Adrenal gland (tissue), 12 donors: ENCODE results near the gene PARD6G. TPM values are rescaled to one million over a fixed set of nuclear protein-coding genes. Genes with fewer than 3 reads are reported as not detected.
A peak's percentile ranks its signal among the peaks of the same experiment; 100 is the strongest.

ENCODE experiments used
- DNase-seq, 7 donors: peaks; one replicate each; pipeline ENCODE4 v3.0.0-alpha.2; 2019 to 2020
- H3K27ac ChIP-seq, 5 donors: fragments of 200-600 bp; sonication (generic) in 4 of 5; 1 replicate in 3 of 5; 2 replicates in 2 of 5; pipeline versions ENCODE4 v1.5.1 to v1.8.0; 2016 to 2020; ENCODE audit warnings: mild to moderate bottlenecking in 1 of 5
- H3K27me3 ChIP-seq: fragments of 200-600 bp; 2 replicates; pipeline ENCODE4 v1.8.0; 2021
- H3K36me3 ChIP-seq, 2 donors: fragments of 200-600 bp; replicated peaks in 1 of 2; 1 replicate in 1 of 2; 2 replicates in 1 of 2; pipeline versions ENCODE4 v1.5.1 to v1.8.0; 2018 to 2022
- H3K4me1 ChIP-seq, 2 donors: fragments of 200-600 bp; replicated peaks in 1 of 2; 1 replicate in 1 of 2; 2 replicates in 1 of 2; pipeline versions ENCODE4 v1.5.1 to v1.8.0; 2018 to 2021
- H3K4me3 ChIP-seq, 4 donors: fragments of 200-600 bp; sonication (generic) in 3 of 4; one replicate each; pipeline ENCODE4 v1.5.1; 2016 to 2018
- H3K9me3 ChIP-seq, 3 donors: fragments of 200-600 bp; sonication (generic) in 1 of 3; replicated peaks in 1 of 3; 1 replicate in 2 of 3; 2 replicates in 1 of 3; pipeline versions ENCODE4 v1.5.1 to v1.8.0; 2016 to 2021
- POLR2A ChIP-seq, 2 donors: fragments of 450-650 bp; IDR thresholded peaks; one replicate each; pipeline ENCODE4 v1.6.1; 2017; ENCODE audit warnings: antibody characterized with exemption in 2 of 2, mild to moderate bottlenecking in 2 of 2, moderate library complexity in 1 of 2
- WGBS, 4 donors: extraction: QIAGEN DNeasy Blood & Tissue Kit in 2 of 4; methylation state at CpG; one replicate each; pipeline versions ENCODE4 v1.1.5 to v1.1.7; 2013 to 2017; 5-methylcytosine and 5-hydroxymethylcytosine counted together
- intact Hi-C, 2 donors: fragments of 100-400 bp; cut with DNase I; formaldehyde crosslinking; loops; one replicate each; pipeline versions ENCODE4 v1.14.1 to v1.15.0; 2022 to 2023
- polyA plus RNA-seq, 3 donors: library from polyadenylated mRNA; stranded (reverse); fragments of 200-250 nt in 2 of 3; fragments of 350-450 nt in 1 of 3; fragmentation: Illumina TruSeq in 1 of 3; extraction: RNeasy Lipid Tissue Mini Kit (QIAGEN cat#74804) in 1 of 3; gene quantifications; one replicate each; pipeline ENCODE4 v1.2.3, GENCODE V29; 2013 to 2014
- total RNA-seq, 9 donors: library from RNA; depleted of rRNA in 4 of 9; stranded (reverse); fragments of >200 nt in 4 of 9; fragments of 120-200 nt in 1 of 9; fragmentation: NEBNext Ultra II Directional in 1 of 9; extraction: Animal tissue kit (Norgen Biotek cat#: 25700) in 1 of 9; gene quantifications; one replicate each; pipeline versions ENCODE4 v1.1.0 to v1.2.4, GENCODE V29; 2013 to 2023
- TF ChIP-seq, protein P1 (sequence below), 6 experiments: fragments of 450-650 bp in 4 of 6; fragments of 200-600 bp in 2 of 6; sonication (generic) in 1 of 6; IDR thresholded peaks; 1 replicate in 5 of 6; 2 replicates in 1 of 6; pipeline versions ENCODE4 v1.5.1 to v1.8.0; 2016 to 2021; ENCODE audit warnings: antibody characterized with exemption in 6 of 6, mild to moderate bottlenecking in 2 of 6, moderate library complexity in 1 of 6
- donor health status: healthy with polysubstance abuse.
- donor health status: Bipolar disorder and iron deficiency.
- donor health status: DM: yes; HTN: yes; CAD: no.
- donor health status: DM: no; HTN: no; CAD: no.
- donor health status: DM: no; HTN: no; CAD: no.
- donor health status: DM: yes; HTN: yes; CAD: no.

PARD6G gene
- total and polyA plus RNA-seq, 12 donors: 0.95 to 4.3 (median 2.3) TPM

DNA sequence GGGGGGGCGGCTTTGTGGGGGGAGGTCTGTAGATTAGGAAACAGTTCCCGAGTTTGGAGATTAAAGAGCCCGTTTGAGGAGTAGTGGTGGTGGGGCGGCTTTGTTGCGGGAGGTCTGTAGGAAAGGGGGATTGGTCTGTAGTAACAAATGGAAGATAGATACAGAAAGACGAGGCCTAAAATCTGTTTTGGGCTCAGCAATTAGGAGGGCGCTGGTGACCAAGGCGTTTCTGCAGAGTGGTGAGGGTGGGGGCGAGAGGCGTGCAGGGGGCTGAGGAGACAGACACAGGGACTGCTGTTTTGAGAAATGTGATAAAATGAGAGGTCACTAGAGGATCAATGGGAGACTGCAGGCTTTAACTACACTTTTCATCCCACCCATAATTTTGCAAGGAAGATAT is 139.9 kb downstream of the PARD6G start:
- TF ChIP-seq, protein P1, sequence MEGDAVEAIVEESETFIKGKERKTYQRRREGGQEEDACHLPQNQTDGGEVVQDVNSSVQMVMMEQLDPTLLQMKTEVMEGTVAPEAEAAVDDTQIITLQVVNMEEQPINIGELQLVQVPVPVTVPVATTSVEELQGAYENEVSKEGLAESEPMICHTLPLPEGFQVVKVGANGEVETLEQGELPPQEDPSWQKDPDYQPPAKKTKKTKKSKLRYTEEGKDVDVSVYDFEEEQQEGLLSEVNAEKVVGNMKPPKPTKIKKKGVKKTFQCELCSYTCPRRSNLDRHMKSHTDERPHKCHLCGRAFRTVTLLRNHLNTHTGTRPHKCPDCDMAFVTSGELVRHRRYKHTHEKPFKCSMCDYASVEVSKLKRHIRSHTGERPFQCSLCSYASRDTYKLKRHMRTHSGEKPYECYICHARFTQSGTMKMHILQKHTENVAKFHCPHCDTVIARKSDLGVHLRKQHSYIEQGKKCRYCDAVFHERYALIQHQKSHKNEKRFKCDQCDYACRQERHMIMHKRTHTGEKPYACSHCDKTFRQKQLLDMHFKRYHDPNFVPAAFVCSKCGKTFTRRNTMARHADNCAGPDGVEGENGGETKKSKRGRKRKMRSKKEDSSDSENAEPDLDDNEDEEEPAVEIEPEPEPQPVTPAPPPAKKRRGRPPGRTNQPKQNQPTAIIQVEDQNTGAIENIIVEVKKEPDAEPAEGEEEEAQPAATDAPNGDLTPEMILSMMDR (IDR thresholded peaks at IDR 0.05): no peak
- no peak for TF ChIP-seq POLR2A (IDR thresholded peaks at IDR 0.05)
- Histone ChIP-seq H3K27me3 (no peaks in the 10 kb centered on the region), H3K9me3 (no peaks in the 10 kb centered on the region), H3K4me1 (peaks cover 9 to 24% of the 10 kb centered on the region in 2 donors), H3K27ac (peak overlapping the region in 1 of 5 donors; percentile 99), H3K4me3 (no peak overlapping the region), H3K36me3 (no peaks in the 10 kb centered on the region)
- DNase-seq: no peak
- intact Hi-C loops: loop anchor here in 1 of 2 donors (5.0 kb wide), 1 partner anchor 70 kb away; no protein-coding TSS in a partner anchor
- WGBS, 4 donors: 59 to 73% (median 70%) methylated on average over 10 of the region's 10 CpGs

Other genes with a start within 250 kb of the PARD6G start
- gene RBFA, start 213.1 kb downstream of the PARD6G start, total RNA-seq: 10 to 100 TPM; 25.0 to 45.1 (median 32.5) TPM
- 10 to 100 TPM; 21.2 to 31.9 (median 26.0) TPM for gene RBFA, start 213.1 kb downstream of the PARD6G start, polyA plus RNA-seq
- 10 to 100 TPM in 6 of 9 donors, 1 to 10 TPM in 3; 8.1 to 18.3 (median 13.9) TPM for gene ADNP2, start 138.3 kb downstream of the PARD6G start, total RNA-seq
- gene ADNP2, start 138.3 kb downstream of the PARD6G start, polyA plus RNA-seq: 10 to 100 TPM in 1 of 3 donors, 1 to 10 TPM in 2; 4.7 to 10.5 (median 5.2) TPM